GM12878 (cell line): ENCODE measurements around the gene NEU1. TPM values are rescaled to one million over a fixed set of nuclear protein-coding genes. Genes with fewer than 3 reads are reported as not detected.
A peak's percentile ranks its signal among the peaks of the same experiment; 100 is the strongest.
"Not testable (repeated sequence)": the region's sequence is repeated elsewhere in the genome, so short reads cannot be mapped to it uniquely, and the experiment has no call there.

Experiments used
- ATAC-seq: fragments of 200-7000 bp; cut with Tn5 transposase; 3 replicates; pipeline ENCODE4 v1.9.1; 2020; ENCODE audit warnings: mild to moderate bottlenecking, moderate library complexity
- BruUV-seq: library from RNA; stranded (reverse); fragments of 400-500 nt; replicated peaks from 2 replicates; lab custom pipeline; 2021; lab: Mats Ljungman, UMichigan
- CTCF ChIA-PET: fragments of 300-600 bp; sonication (Branson Sonifier 250); formaldehyde crosslinking; extraction: SDS; loops from one replicate; lab custom pipeline; 2021; ENCODE audit warnings: inconsistent platforms; lab: Yijun Ruan, JAX
- POLR2A ChIA-PET: fragments of 350-600 bp; formaldehyde crosslinking; extraction: SDS; loops from one replicate; lab custom pipeline; 2021; ENCODE audit warnings: inconsistent platforms; lab: Charles Lee
- RAD21 ChIA-PET: fragments of 300-600 bp; sonication (Branson Sonifier 250); formaldehyde crosslinking; loops from one replicate; lab custom pipeline; 2023; ENCODE audit warnings: antibody characterized with exemption; ENCODE audit not compliant: unreplicated experiment; lab: Charles Lee
- SMC1A ChIA-PET: fragments of 300-600 bp; sonication (Branson Sonifier 250); formaldehyde crosslinking; loops from one replicate; lab custom pipeline; 2023; ENCODE audit not compliant: unreplicated experiment, uncharacterized antibody; lab: Charles Lee
- DNase-seq: peaks from one replicate; pipeline ENCODE4 v3.0.0-alpha.2; 2011; ENCODE audit warnings: low read depth, low spot score
- FAIRE-seq: peaks from 3 replicates; lab custom pipeline; 2011; peaks lifted over from hg19 to GRCh38; lab: Jason Lieb, UNC
- H2AFZ ChIP-seq: 2 replicates; pipeline ENCODE4 v1.6.0; 2011; ENCODE audit warnings: low read depth, low read length, control low read depth; ENCODE audit not compliant: control insufficient read depth
- H3K27ac ChIP-seq: 2 replicates; pipeline ENCODE4 v1.5.1; 2011; ENCODE audit warnings: control low read depth; ENCODE audit not compliant: control insufficient read depth, insufficient read depth
- H3K27me3 ChIP-seq, 2 experiments: replicated peaks in 1 of 2; 2 replicates each; pipeline versions ENCODE4 v1.6.0 to v1.6.1; 2011; ENCODE audit warnings: low read length in 1 of 2; ENCODE audit not compliant: control insufficient read depth in 2 of 2, insufficient read depth in 2 of 2
- H3K36me3 ChIP-seq, 2 experiments: 2 replicates each; pipeline ENCODE4 v1.5.1; 2011; ENCODE audit warnings: low read length in 1 of 2; ENCODE audit not compliant: control insufficient read depth in 2 of 2, insufficient read depth in 2 of 2
- H3K4me1 ChIP-seq: 2 replicates; pipeline ENCODE4 v1.6.1; 2011; ENCODE audit warnings: mild to moderate bottlenecking, low read length, moderate library complexity, mixed read lengths; ENCODE audit not compliant: control insufficient read depth, insufficient read depth
- H3K4me2 ChIP-seq: 2 replicates; pipeline ENCODE4 v1.6.0; 2011; ENCODE audit warnings: control low read depth; ENCODE audit not compliant: control insufficient read depth, insufficient read depth
- H3K4me3 ChIP-seq: fragments of 200-600 bp; sonication (generic); 2 replicates; pipeline ENCODE4 v1.5.1; 2016
- H3K79me2 ChIP-seq: 2 replicates; pipeline ENCODE4 v1.6.0; 2011; ENCODE audit warnings: low read length; ENCODE audit not compliant: control insufficient read depth, insufficient read depth
- H3K9ac ChIP-seq: 2 replicates; pipeline ENCODE4 v1.8.0; 2011; ENCODE audit warnings: low read length, control low read depth, mixed read lengths; ENCODE audit not compliant: control insufficient read depth, insufficient read depth
- H3K9me3 ChIP-seq: replicated peaks from 3 replicates; pipeline ENCODE4 v1.5.1; 2011; ENCODE audit warnings: mild to moderate bottlenecking, low read length; ENCODE audit not compliant: control insufficient read depth, insufficient read depth
- H4K20me1 ChIP-seq: 2 replicates; pipeline ENCODE4 v1.6.0; 2011; ENCODE audit not compliant: control insufficient read depth, insufficient read depth
- RCOR1 ChIP-seq: conservative IDR thresholded peaks from 2 replicates; pipeline ENCODE4 v1.6.1; 2012; ENCODE audit warnings: low read depth, low read length, improper control_type of control experiment
- WGBS: methylation state at CpG from one replicate; pipeline ENCODE4 v1.1.6; 2016; ENCODE audit warnings: low lambda C conversion rate; ENCODE audit not compliant: insufficient replicate concordance, insufficient coverage; ENCODE audit errors: missing lambda C conversion rate; 5-methylcytosine and 5-hydroxymethylcytosine counted together
- in situ Hi-C: fragments of 300-500 bp; cut with MboI; formaldehyde crosslinking; loops from 9 replicates; pipeline ENCODE4 v1.14.3; 2018; ENCODE audit warnings: mixed read lengths
- intact Hi-C: fragments of 100-400 bp; cut with micrococcal nuclease; formaldehyde crosslinking; loops from one replicate; pipeline ENCODE4 v1.14.2; 2022; ENCODE audit not compliant: unreplicated experiment
- polyA plus RNA-seq, 11 experiments: library from polyadenylated mRNA; depleted of rRNA in 4 of 11; unstranded in 6 of 11; stranded (reverse) in 5 of 11; fragments of >200 nt; fragmentation: Nextera tagmentation in 4 of 11; fragmentation: Illumina TruSeq in 1 of 11; extraction: Ambion mirVana in 4 of 11; extraction: Trizol in 1 of 11; gene quantifications; 1 replicate in 1 of 11; 2 replicates in 10 of 11; pipeline versions ENCODE4 v1.2.1 to v1.2.3, GENCODE V29; 2011 to 2016; ENCODE audit warnings: inconsistent platforms in 2 of 11, missing spikeins in 2 of 11, low read depth in 1 of 11
- total RNA-seq, 4 experiments: library from RNA; depleted of rRNA in 3 of 4; stranded (reverse); fragments of >200 nt in 3 of 4; fragmentation: Illumina TruSeq in 1 of 4; extraction: Trizol in 1 of 4; gene quantifications; 2 replicates each; pipeline versions ENCODE4 v1.2.1 to v1.2.3, GENCODE V29; 2013 to 2021
- TF ChIP-seq, protein P1 (sequence below): fragments of 450-650 bp; IDR thresholded peaks from 2 replicates; pipeline ENCODE4 v1.6.1; 2016; ENCODE audit warnings: mild to moderate bottlenecking
- TF ChIP-seq, protein P2 (sequence below): fragments of 450-650 bp; formaldehyde crosslinking; IDR thresholded peaks from 2 replicates; pipeline ENCODE4 v1.4.0; 2022; ENCODE audit warnings: mild to moderate bottlenecking, moderate library complexity
- TF ChIP-seq, protein P3 (sequence below): fragments of 450-650 bp; formaldehyde crosslinking; IDR thresholded peaks from 2 replicates; pipeline ENCODE4 v1.5.0; 2022; ENCODE audit warnings: mild to moderate bottlenecking, missing genetic modification characterization

NEU1 gene
- total and polyA plus RNA-seq, 10 of the 15 experiments (the other 5 are each of a cell fraction or from before 2014, with no cell fraction given), result 7.2 to 26.9 (median 21.6) TPM

DNA sequence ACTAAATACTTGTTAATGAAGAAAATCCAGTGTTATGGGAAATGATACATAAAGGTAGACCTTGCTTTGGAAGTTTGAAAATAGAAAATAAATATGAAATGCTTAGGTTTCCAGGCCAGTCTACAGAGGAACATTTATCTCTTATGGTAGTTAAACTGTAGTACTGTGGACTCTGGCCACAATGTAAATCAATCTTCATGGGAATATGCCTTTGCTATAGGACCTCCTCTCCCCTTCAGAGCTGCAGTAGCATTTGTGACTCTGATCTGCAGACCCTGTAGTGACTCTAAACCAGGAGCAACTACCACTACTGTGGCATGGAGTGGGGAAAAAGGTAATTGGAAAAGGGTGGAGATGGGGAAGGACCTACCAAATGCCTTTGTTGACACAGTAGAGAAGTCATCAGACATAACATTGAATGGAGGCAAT is 42.7 kb downstream of the NEU1 start:
- Histone ChIP-seq H3K36me3 (no peaks in the 10 kb centered on the region), H3K4me3 (no peak overlapping the region), H2AFZ (no peak overlapping the region), H3K27me3 (no peaks in the 10 kb centered on the region), H3K4me2 (no peak overlapping the region), H3K79me2 (peaks cover 2% of the 10 kb centered on the region; the same call in 1 of the 2 replicates), H3K9ac (no peak overlapping the region), H3K9me3 (no peaks in the 10 kb centered on the region), H3K4me1 (peaks cover 9% of the 10 kb centered on the region), H3K27ac (no peak overlapping the region), H4K20me1 (no peaks in the 10 kb centered on the region)
- intact Hi-C loops (loop anchor here (10.0 kb wide), 1 partner anchor 45 kb away; the partner anchor contains the start of gene VWA7), in situ Hi-C loops (no loop called here)
- no peak for DNase-seq
- no peak for FAIRE-seq
- ChIA-PET RAD21 (interaction anchor here (0.6 to 1.3 kb wide), 2 partner anchors 117 to 262 kb away, joined by 3 read pairs; partner anchors contain the start of gene ABHD16A), SMC1A (interaction anchor here (1.0 to 1.6 kb wide), 5 partner anchors 10 to 86 kb away, joined by 3 to 5 read pairs (median 3); partner anchors contain the start of gene LSM2), POLR2A (interaction anchor here (1.0 to 11.3 kb wide), 6 partner anchors 11 to 83 kb away, joined by 3 to 158 read pairs (median 10); partner anchors contain the start of genes CLIC1, LSM2, MSH5 and VARS1), CTCF (interaction anchor here (1.0 to 1.5 kb wide), 4 partner anchors 13 to 244 kb away, joined by 3 to 5 read pairs (median 3); partner anchors contain the start of gene LSM2)
- no peak for ATAC-seq
- TF ChIP-seq RCOR1, result no peak
- no TSS peak for BruUV-seq

GRCh38 chr6:31817929-31818511 is 44.6 kb downstream of the NEU1 start:
- intact Hi-C loops, in situ Hi-C loops, FAIRE-seq, H3K27ac ChIP-seq, H3K36me3 ChIP-seq, DNase-seq, H3K9me3 ChIP-seq, H3K27me3 ChIP-seq, H3K79me2 ChIP-seq, H3K9ac ChIP-seq, BruUV-seq, ATAC-seq, H2AFZ ChIP-seq, H4K20me1 ChIP-seq: not testable (repeated sequence)
- TF ChIP-seq, protein P1, sequence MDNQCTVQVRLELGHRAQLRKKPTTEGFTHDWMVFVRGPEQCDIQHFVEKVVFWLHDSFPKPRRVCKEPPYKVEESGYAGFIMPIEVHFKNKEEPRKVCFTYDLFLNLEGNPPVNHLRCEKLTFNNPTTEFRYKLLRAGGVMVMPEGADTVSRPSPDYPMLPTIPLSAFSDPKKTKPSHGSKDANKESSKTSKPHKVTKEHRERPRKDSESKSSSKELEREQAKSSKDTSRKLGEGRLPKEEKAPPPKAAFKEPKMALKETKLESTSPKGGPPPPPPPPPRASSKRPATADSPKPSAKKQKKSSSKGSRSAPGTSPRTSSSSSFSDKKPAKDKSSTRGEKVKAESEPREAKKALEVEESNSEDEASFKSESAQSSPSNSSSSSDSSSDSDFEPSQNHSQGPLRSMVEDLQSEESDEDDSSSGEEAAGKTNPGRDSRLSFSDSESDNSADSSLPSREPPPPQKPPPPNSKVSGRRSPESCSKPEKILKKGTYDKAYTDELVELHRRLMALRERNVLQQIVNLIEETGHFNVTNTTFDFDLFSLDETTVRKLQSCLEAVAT, result 0 out of 2 replicates have a peak, but pooled peaks have one; percentile 4
- TF ChIP-seq, protein P2, sequence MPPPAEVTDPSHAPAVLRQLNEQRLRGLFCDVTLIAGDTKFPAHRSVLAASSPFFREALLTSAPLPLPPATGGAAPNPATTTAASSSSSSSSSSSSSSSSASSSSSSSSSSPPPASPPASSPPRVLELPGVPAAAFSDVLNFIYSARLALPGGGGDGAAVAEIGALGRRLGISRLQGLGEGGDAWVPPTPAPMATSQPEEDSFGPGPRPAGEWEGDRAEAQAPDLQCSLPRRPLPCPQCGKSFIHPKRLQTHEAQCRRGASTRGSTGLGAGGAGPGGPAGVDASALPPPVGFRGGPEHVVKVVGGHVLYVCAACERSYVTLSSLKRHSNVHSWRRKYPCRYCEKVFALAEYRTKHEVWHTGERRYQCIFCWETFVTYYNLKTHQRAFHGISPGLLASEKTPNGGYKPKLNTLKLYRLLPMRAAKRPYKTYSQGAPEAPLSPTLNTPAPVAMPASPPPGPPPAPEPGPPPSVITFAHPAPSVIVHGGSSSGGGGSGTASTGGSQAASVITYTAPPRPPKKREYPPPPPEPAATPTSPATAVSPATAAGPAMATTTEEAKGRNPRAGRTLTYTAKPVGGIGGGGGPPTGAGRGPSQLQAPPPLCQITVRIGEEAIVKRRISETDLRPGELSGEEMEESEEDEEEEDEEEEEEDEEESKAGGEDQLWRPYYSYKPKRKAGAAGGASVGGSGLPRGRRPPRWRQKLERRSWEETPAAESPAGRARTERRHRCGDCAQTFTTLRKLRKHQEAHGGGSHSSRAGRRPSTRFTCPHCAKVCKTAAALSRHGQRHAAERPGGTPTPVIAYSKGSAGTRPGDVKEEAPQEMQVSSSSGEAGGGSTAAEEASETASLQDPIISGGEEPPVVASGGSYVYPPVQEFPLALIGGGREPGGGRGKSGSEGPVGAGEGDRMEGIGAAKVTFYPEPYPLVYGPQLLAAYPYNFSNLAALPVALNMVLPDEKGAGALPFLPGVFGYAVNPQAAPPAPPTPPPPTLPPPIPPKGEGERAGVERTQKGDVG (CRISPR knock-in tag), result peak; percentile 63; the same call in 1 of the 2 replicates
- TF ChIP-seq, protein P3, sequence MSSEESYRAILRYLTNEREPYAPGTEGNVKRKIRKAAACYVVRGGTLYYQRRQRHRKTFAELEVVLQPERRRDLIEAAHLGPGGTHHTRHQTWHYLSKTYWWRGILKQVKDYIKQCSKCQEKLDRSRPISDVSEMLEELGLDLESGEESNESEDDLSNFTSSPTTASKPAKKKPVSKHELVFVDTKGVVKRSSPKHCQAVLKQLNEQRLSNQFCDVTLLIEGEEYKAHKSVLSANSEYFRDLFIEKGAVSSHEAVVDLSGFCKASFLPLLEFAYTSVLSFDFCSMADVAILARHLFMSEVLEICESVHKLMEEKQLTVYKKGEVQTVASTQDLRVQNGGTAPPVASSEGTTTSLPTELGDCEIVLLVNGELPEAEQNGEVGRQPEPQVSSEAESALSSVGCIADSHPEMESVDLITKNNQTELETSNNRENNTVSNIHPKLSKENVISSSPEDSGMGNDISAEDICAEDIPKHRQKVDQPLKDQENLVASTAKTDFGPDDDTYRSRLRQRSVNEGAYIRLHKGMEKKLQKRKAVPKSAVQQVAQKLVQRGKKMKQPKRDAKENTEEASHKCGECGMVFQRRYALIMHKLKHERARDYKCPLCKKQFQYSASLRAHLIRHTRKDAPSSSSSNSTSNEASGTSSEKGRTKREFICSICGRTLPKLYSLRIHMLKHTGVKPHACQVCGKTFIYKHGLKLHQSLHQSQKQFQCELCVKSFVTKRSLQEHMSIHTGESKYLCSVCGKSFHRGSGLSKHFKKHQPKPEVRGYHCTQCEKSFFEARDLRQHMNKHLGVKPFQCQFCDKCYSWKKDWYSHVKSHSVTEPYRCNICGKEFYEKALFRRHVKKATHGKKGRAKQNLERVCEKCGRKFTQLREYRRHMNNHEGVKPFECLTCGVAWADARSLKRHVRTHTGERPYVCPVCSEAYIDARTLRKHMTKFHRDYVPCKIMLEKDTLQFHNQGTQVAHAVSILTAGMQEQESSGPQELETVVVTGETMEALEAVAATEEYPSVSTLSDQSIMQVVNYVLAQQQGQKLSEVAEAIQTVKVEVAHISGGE, result 0 out of 2 replicates have a peak, but pooled peaks have one; percentile 29
- ChIA-PET POLR2A (interaction anchor here (0.6 to 11.3 kb wide), 3 partner anchors 11 to 611 kb away, joined by 4 to 158 read pairs (median 5); partner anchors contain the start of genes CLIC1, LSM2 and MSH5), CTCF (interaction anchor here (1.4 to 1.9 kb wide), 2 partner anchors 27 to 88 kb away, joined by 5 to 6 read pairs; partner anchors contain the start of gene DDAH2), RAD21 (interaction anchor here (1.0 to 1.5 kb wide), 3 partner anchors 9 to 12 kb away, joined by 3 to 5 read pairs (median 3); partner anchors contain the start of gene LSM2), SMC1A (interaction anchor here (1.0 to 1.5 kb wide), 4 partner anchors 12 to 44 kb away, joined by 3 to 9 read pairs (median 4); partner anchors contain the start of gene LSM2)
- 63% methylated on average over 8 of the region's 8 CpGs for WGBS
- H3K4me3 ChIP-seq, result peak overlapping the region; percentile 52; the same call in 1 of the 2 replicates
- peak overlapping the region; percentile 60 for H3K4me2 ChIP-seq
- H3K4me1 ChIP-seq, result peaks cover 19% of the 10 kb centered on the region
